OCI-LY1 (cell line): ENCODE measurements around the gene APC.

Source experiments
- EZH2 ChIP-seq: fragments of 200-600 bp; sonication (generic), shearing (Covaris generic); IDR thresholded peaks from 2 replicates; pipeline ENCODE4 v1.8.0; 2017; ENCODE audit warnings: borderline replicate concordance, mixed run types, mild to moderate bottlenecking, antibody characterized with exemption, low read length, moderate library complexity, mixed read lengths
- TF ChIP-seq, protein P1 (sequence below): fragments of 200-600 bp; sonication (generic), shearing (Covaris generic); IDR thresholded peaks from 2 replicates; pipeline ENCODE4 v1.5.1; 2017; ENCODE audit warnings: mild to moderate bottlenecking, antibody characterized with exemption, low read length, moderate library complexity, mixed read lengths

DNA sequence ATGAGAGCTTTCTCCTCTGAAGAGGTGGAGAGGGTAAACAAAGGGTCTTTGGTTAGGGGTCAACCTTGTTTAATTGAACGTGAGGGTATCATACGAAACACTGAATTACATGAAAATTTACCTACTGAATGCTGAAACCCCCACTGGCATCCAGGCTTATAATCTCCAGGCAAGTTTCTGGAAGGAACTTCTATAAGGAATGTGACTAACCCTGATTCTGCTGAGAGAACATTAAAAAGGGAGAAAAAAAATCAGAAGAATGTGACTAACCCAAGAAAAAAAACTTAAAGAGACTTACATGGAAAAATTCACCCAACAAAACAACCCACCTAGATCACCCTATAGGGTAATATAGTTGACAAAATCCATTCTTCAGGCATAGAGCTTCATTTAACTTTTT lies 55.5 kb downstream of the APC start:
- TF ChIP-seq, protein P1, sequence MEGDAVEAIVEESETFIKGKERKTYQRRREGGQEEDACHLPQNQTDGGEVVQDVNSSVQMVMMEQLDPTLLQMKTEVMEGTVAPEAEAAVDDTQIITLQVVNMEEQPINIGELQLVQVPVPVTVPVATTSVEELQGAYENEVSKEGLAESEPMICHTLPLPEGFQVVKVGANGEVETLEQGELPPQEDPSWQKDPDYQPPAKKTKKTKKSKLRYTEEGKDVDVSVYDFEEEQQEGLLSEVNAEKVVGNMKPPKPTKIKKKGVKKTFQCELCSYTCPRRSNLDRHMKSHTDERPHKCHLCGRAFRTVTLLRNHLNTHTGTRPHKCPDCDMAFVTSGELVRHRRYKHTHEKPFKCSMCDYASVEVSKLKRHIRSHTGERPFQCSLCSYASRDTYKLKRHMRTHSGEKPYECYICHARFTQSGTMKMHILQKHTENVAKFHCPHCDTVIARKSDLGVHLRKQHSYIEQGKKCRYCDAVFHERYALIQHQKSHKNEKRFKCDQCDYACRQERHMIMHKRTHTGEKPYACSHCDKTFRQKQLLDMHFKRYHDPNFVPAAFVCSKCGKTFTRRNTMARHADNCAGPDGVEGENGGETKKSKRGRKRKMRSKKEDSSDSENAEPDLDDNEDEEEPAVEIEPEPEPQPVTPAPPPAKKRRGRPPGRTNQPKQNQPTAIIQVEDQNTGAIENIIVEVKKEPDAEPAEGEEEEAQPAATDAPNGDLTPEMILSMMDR: no peak
- no peak for TF ChIP-seq EZH2
